HepG2 (cell line): ENCODE results near the gene TIMP3. TPM values are rescaled to one million over a fixed set of nuclear protein-coding genes. Genes with fewer than 3 reads are reported as not detected.
A peak's percentile ranks its signal among the peaks of the same experiment; 100 is the strongest.

Experiments used
- ARID5B ChIP-seq: IDR thresholded peaks from 2 replicates; pipeline ENCODE4 v1.4.0; 2020; ENCODE audit warnings: mild to moderate bottlenecking, missing genetic modification reagents
- ELF4 ChIP-seq: sonication (generic); formaldehyde crosslinking; IDR thresholded peaks from 2 replicates; pipeline ENCODE4 v1.5.0; 2020; ENCODE audit warnings: missing genetic modification reagents, mild to moderate bottlenecking, moderate library complexity, borderline replicate concordance
- KDM4B ChIP-seq: sonication (generic); formaldehyde crosslinking; IDR thresholded peaks from 2 replicates; pipeline ENCODE4 v1.4.0; 2020; ENCODE audit warnings: missing genetic modification reagents
- MIXL1 ChIP-seq: IDR thresholded peaks from 2 replicates; pipeline ENCODE4 v1.6.1; 2016
- NFE2L2 ChIP-seq: fragments of 150-350 bp; IDR thresholded peaks from 2 replicates; pipeline ENCODE4 v1.6.1; 2014; ENCODE audit warnings: low read length
- NFIB ChIP-seq: sonication (generic); formaldehyde crosslinking; IDR thresholded peaks from 2 replicates; pipeline ENCODE4 v1.9.0; 2021; ENCODE audit warnings: missing genetic modification reagents, mild to moderate bottlenecking, borderline replicate concordance
- NR2F1 ChIP-seq, 2 experiments: fragments of 450-650 bp in 1 of 2; formaldehyde crosslinking in 1 of 2; IDR thresholded peaks; 2 replicates each; pipeline versions ENCODE4 v1.5.0 to v1.6.1; 2016 to 2020; ENCODE audit warnings: mild to moderate bottlenecking in 1 of 2, missing compliant biosample characterization in 1 of 2, missing genetic modification reagents in 1 of 2, moderate library complexity in 1 of 2
- NR2F2 ChIP-seq: IDR thresholded peaks from 2 replicates; pipeline ENCODE4 v1.6.1; 2012; ENCODE audit warnings: low read depth, inconsistent platforms, borderline replicate concordance
- RORA ChIP-seq: sonication (generic); formaldehyde crosslinking; IDR thresholded peaks from 2 replicates; pipeline ENCODE4 v1.5.0; 2020; ENCODE audit warnings: mild to moderate bottlenecking, missing genetic modification reagents, moderate library complexity
- SIX4 ChIP-seq: sonication (generic); formaldehyde crosslinking; IDR thresholded peaks from 2 replicates; pipeline ENCODE4 v1.4.0; 2020; ENCODE audit warnings: missing genetic modification reagents
- SRF ChIP-seq: IDR thresholded peaks from 2 replicates; pipeline ENCODE4 v1.6.1; 2011; ENCODE audit warnings: mild to moderate bottlenecking, low read depth, low read length, moderate library complexity
- YY1 ChIP-seq: IDR thresholded peaks from 2 replicates; pipeline ENCODE4 v1.6.1; 2011; ENCODE audit warnings: low read length, low read depth, moderate library complexity, mild to moderate bottlenecking; ENCODE audit not compliant: insufficient read depth, insufficient replicate concordance
- ZC3H4 ChIP-seq: sonication (generic); formaldehyde crosslinking; IDR thresholded peaks from 2 replicates; pipeline ENCODE4 v1.4.0; 2020; ENCODE audit warnings: missing genetic modification reagents, borderline replicate concordance
- ZNF18 ChIP-seq: sonication (generic); formaldehyde crosslinking; IDR thresholded peaks from 2 replicates; pipeline ENCODE4 v1.8.0; 2022; ENCODE audit warnings: mild to moderate bottlenecking, missing genetic modification reagents; ENCODE audit not compliant: insufficient replicate concordance
- ZNF20 ChIP-seq: sonication (generic); formaldehyde crosslinking; IDR thresholded peaks from 2 replicates; pipeline ENCODE4 v1.4.0; 2020; ENCODE audit warnings: mild to moderate bottlenecking, moderate library complexity, missing genetic modification reagents
- ZNF432 ChIP-seq: sonication (generic); formaldehyde crosslinking; IDR thresholded peaks from 2 replicates; pipeline ENCODE4 v1.5.0; 2020; ENCODE audit warnings: missing genetic modification reagents, mild to moderate bottlenecking, borderline replicate concordance
- ZNF552 ChIP-seq: sonication (generic); formaldehyde crosslinking; IDR thresholded peaks from 2 replicates; pipeline ENCODE4 v1.9.0; 2022; ENCODE audit warnings: missing genetic modification reagents, mild to moderate bottlenecking, borderline replicate concordance
- polyA plus RNA-seq, 8 experiments: library from polyadenylated mRNA; depleted of rRNA in 3 of 8; stranded (reverse) in 7 of 8; unstranded in 1 of 8; fragments of >200 nt; fragmentation: Illumina TruSeq in 4 of 8; extraction: Trizol in 4 of 8; gene quantifications; 2 replicates each; pipeline versions ENCODE4 v1.2.1 to v1.2.3, GENCODE V29; 2011 to 2016; ENCODE audit warnings: low read depth in 4 of 8, missing spikeins in 1 of 8, mixed read lengths in 1 of 8; ENCODE audit not compliant: insufficient read depth in 1 of 8
- total RNA-seq, 5 experiments: library from RNA; depleted of rRNA; stranded (reverse); fragments of >200 nt; fragmentation: Illumina TruSeq; extraction: Trizol; gene quantifications; 2 replicates each; pipeline ENCODE4 v1.2.3, GENCODE V29; 2016; ENCODE audit warnings: low read depth in 1 of 5
- TF ChIP-seq, protein P1 (sequence below): sonication (generic); formaldehyde crosslinking; conservative IDR thresholded peaks from 2 replicates; pipeline ENCODE4 v1.4.0; 2020; ENCODE audit warnings: mild to moderate bottlenecking, missing genetic modification reagents, moderate library complexity
- TF ChIP-seq, protein P2 (sequence below): sonication (generic); formaldehyde crosslinking; IDR thresholded peaks from 2 replicates; pipeline ENCODE4 v1.5.1; 2020; ENCODE audit warnings: missing genetic modification reagents, mild to moderate bottlenecking, borderline replicate concordance

TIMP3 gene
- total and polyA plus RNA-seq, 2 of the 13 experiments (the other 11 are each of a cell fraction or from before 2014, with no cell fraction given): 57.3 to 86.6 TPM

DNA sequence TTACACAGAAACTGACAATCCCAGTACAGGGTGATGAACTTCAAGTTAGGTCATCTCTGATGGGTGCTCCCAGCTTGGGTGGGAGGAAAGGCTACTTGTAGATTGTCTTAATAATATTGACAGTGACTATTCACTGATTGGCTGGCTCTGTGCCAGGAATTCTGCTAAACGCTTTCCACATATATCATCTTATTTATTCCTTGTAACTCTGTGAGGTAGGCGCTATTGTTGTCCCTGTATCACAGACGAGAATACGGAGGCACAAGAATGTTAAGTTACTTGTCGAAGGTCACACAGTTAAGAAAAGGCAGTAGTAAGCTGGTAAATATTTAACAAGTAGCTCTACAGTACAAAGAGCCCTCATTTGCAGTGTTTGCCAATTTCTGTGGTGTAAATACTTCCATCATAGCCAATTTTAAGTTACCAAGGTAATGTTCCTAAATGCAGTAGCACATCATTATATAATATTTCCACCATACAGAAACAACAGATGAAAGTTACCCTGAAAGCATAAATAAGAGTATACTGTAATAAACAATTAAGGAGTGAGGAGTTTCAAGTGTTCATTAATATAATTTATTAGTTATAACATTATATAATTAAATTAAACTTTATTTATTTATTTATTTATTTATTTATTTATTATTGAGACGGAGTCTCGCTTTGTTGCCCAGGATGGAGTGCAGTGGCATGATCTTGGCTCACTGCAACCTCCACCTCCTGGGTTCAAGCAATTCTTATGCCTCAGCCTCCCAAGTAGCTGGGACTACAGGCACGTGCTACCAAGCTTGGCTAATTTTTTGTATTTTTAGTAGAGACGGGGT lies 11.5 kb upstream of the TIMP3 start (continued):
- TF ChIP-seq RORA (CRISPR knock-in tag) (no peak), YY1 (no peak), ZC3H4 (CRISPR knock-in tag) (no peak), KDM4B (CRISPR knock-in tag) (no peak), SRF (no peak), ZNF18 (no peak), NFIB (no peak), SIX4 (CRISPR knock-in tag) (no peak), NR2F1 (CRISPR knock-in tag; IDR thresholded peaks at IDR 0.05) (peak in 1 of 2 experiments; percentile 36; a peak in 1 of 4 replicates), MIXL1 (CRISPR knock-in tag) (peak; percentile 40; the same call in 1 of the 2 replicates), ARID5B (CRISPR knock-in tag) (peak; percentile 90), NR2F2 (0 out of 2 replicates have a peak, but pooled peaks have one; percentile 53), NFE2L2 (no peak), ELF4 (CRISPR knock-in tag) (no peak), ZNF20 (CRISPR knock-in tag) (no peak), ZNF432 (CRISPR knock-in tag) (no peak), ZNF552 (no peak)
- TF ChIP-seq, protein P1, sequence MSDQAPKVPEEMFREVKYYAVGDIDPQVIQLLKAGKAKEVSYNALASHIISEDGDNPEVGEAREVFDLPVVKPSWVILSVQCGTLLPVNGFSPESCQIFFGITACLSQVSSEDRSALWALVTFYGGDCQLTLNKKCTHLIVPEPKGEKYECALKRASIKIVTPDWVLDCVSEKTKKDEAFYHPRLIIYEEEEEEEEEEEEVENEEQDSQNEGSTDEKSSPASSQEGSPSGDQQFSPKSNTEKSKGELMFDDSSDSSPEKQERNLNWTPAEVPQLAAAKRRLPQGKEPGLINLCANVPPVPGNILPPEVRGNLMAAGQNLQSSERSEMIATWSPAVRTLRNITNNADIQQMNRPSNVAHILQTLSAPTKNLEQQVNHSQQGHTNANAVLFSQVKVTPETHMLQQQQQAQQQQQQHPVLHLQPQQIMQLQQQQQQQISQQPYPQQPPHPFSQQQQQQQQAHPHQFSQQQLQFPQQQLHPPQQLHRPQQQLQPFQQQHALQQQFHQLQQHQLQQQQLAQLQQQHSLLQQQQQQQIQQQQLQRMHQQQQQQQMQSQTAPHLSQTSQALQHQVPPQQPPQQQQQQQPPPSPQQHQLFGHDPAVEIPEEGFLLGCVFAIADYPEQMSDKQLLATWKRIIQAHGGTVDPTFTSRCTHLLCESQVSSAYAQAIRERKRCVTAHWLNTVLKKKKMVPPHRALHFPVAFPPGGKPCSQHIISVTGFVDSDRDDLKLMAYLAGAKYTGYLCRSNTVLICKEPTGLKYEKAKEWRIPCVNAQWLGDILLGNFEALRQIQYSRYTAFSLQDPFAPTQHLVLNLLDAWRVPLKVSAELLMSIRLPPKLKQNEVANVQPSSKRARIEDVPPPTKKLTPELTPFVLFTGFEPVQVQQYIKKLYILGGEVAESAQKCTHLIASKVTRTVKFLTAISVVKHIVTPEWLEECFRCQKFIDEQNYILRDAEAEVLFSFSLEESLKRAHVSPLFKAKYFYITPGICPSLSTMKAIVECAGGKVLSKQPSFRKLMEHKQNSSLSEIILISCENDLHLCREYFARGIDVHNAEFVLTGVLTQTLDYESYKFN (CRISPR knock-in tag): peak; percentile 79
- TF ChIP-seq, protein P2, sequence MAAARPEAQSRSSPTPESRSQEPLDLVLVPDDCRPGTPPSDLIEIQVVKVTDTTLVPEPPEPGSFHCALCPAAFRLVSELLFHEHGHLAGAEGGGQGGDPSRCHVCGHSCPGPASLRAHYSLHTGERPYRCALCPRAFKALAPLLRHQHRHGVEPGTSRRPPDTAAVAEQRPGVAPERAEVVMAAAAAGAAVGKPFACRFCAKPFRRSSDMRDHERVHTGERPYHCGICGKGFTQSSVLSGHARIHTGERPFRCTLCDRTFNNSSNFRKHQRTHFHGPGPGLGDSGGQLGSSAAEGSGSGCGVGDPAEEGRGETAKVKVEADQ: no peak
